NCI-H82 treated with DMSO at 0.1 percent for 48 hours (cell line): Measurements from ENCODE around the gene TMEM161B.
A peak's percentile ranks its signal among the peaks of the same experiment; 100 is the strongest.
"Not testable (repeated sequence)": the region's sequence is repeated elsewhere in the genome, so short reads cannot be mapped to it uniquely, and the experiment has no call there.

ENCODE experiments used
- DNase-seq: peaks from one replicate; lab custom pipeline; 2025; ENCODE audit not compliant: unreplicated experiment; lab: John Stamatoyannopoulos, UW

The TMEM161B gene

GRCh38 chr5:88268385-88269184 lies at the start of gene TMEM161B:
Gene TMEM161B, minus strand, starts transcription at chr5:88268845. Its CDS starts 122 bp downstream, at chr5:88268723.
- DNase-seq = peak; percentile 74

DNA sequence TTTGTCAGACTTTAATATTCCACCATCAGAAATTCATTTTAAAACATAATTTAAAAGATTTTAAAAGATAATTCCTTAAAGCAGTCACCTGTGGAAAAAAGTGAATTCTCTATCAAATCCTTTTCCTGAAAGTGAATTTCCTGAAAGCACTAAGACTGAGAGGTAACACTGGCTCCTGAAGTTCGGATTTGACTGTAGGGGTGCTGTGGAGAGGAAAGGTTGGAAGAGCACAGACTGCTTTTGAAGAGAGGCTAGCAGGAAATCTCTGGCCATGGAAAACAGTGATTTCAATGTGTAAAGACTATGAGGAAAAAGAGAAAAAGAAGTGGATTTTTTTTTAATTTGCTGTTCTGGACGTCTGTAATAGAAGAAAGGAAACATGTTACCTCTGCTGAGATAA lies 35.7 kb upstream of the TMEM161B start:
- DNase-seq = no peak

DNA sequence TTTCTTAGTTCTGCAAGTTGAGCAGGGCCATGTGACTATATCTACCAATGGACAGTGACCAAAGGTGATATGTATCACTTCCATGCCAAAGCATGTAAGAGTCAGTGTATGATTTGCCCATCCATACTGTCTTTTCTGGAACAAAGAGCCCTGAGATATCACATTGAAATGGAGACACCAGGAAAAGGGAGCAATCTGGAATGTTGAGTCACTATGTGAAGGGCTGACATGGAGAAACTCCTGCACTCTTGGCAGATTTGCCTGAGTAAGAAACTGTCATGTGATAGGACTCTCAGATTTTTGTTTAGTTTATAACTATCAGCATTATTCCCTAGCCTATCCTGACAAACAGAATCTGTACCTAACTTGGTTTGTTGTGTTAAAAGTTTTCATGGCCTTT lies 29.8 kb upstream of the TMEM161B start:
- no peak for DNase-seq

- DNase-seq = no peak
These were observed 22.2 kb upstream of the TMEM161B start for GRCh38 chr5:88290801-88291200.

- DNase-seq = no peak
These were observed 20.0 kb upstream of the TMEM161B start for GRCh38 chr5:88288528-88289197.

DNA sequence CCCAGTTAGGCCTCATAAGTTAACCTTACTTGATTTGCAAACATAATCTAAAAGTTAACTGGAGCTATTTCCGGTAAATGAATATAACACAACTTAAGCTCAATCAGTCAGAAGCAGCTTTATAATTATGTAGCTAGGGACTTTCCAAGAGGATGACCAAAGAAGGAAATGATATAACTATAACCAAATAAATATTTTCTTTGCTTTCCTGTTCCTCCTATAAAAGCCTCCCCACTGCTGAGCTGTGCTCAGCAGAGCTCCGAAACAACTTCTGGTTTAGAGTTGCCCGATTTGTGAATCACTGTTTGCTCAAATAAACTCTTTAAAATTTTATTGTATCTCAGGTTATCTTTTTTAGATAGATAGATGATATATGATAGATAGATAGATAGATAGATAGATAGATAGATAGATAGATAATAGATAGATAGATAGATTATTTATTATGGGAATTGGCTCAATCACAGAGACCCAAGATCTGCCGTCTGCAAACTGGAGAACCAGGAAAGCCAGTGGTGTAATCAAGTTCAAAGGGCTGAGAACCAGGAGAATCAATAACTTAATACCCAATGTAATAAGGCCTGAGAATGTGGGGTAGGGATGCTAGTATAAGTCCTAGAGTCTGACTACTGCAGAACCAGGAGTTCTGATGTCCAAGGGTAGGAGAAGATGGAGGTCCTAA lies 19.3 kb upstream of the TMEM161B start:
- DNase-seq = no peak

GRCh38 chr5:88287302-88287701 lies 18.7 kb upstream of the TMEM161B start:
- DNase-seq = no peak

DNA sequence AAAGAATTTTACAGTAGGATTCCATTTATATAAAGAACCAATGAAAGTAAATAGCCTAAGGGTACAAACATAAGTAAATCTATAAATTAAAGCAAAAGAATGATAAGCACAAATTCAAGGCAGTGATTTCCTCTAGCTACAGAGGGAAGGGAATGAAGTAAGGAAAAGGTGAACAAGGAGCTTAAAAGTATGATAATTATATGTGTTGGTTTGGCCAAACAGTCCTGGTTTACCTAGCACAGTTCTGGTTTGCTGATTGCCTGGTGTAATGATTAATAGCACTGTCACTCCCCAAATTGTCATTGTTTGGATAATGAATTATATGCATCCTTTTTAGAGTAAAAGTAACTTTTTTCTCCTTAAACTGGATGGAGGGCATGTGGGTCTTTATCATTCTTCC lies 15.0 kb upstream of the TMEM161B start:
- DNase-seq = no peak

DNA sequence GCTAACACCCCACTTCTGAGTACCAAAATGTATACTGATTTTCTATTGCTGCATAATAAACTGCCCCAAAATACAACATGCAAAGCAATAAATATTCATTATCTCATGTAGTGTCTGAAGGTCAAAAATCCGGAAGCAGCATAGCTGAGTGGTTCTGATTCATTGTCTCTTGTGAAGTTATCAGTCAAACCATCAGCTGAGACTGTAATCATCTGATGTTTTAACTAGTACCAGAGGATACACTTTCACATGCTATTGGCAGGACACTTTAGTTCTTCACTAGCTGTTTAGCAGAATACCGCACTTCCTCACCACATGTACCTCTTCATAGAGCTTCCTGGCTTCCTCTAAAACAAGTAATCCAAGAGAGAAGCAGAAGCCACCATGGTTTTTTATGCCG lies 12.7 kb upstream of the TMEM161B start:
- no peak for DNase-seq

DNA sequence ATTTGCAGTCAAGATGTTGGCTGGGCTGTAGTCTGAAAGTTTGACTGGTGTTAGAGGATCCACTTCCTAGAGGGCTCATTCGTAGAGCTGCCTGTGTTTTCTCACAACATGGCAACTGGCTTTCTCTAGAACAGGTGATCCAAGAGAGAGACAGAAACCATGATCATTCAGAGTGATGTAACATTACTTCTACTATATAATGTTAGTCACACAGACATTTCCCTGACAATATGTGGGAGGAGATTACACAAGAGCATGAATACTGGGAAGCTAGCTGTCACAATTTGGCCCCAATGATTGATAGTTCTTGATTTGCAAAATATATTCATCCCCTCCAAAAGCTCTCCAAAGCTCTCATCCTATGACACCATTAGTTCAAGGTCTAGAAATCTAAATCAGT lies 10.9 kb upstream of the TMEM161B start:
- DNase-seq = no peak

DNA sequence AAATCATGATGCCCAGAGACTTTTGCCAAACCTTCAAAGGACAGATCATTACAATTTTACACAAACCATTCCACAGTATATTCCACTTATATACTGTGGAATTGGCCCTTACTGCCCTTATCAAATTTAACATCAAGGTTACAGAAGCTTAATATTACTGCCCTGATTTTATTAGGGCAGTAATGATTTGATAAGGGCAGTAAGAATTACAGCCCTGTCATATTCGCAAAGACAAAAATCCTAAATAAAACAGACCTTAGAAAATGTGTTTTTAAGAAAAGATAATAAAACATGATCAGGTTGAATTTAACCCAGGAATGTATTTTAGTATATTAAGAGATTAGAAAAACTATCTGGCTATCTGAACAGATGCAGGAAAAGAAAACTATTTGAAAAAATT lies 7.7 kb upstream of the TMEM161B start:
- no peak for DNase-seq

DNA sequence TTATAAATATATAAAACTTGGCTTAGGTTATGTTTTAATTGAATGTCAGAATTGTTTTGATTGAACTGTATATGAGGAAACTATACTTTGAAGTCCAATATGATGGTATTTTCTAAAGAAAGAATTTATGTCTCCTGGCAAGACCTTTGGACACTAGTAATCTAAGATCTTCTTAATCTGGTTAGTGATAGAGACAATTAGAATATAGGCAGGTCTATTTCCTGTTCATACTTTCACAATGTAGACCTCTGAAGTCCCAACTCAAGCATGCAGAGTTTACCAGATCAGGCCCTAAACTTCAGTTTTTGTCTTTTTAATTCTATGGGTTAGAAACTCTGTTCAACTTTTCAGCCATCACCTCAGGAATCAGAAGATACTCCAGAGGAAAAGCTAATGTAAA lies 6.9 kb upstream of the TMEM161B start:
- no peak for DNase-seq

GRCh38 chr5:88269222-88269771 lies 652 bp upstream of the TMEM161B start:
- no peak for DNase-seq

GRCh38 chr5:88264565-88264964 lies 4.1 kb downstream of the TMEM161B start:
- not testable (repeated sequence) for DNase-seq

GRCh38 chr5:88263349-88263748 lies 5.3 kb downstream of the TMEM161B start:
- DNase-seq = no peak

DNA sequence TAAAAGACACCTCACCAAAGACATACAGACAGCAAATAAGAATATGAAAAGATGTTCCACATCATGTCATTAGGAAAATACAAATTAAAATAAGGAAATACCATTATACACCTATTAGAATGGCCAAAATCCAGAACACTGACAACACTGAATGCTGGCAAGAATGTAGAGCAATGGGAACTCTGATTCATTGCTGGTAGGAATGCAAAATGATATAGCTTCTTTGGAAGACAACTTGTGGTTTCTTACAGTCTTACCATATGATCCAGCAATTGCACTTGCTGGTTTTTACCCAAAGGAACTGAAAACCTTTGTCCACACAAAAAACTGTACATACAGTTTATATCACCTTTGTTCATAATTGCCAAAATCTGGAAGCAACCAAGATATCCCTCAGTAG lies 6.5 kb downstream of the TMEM161B start:
- no peak for DNase-seq

DNA sequence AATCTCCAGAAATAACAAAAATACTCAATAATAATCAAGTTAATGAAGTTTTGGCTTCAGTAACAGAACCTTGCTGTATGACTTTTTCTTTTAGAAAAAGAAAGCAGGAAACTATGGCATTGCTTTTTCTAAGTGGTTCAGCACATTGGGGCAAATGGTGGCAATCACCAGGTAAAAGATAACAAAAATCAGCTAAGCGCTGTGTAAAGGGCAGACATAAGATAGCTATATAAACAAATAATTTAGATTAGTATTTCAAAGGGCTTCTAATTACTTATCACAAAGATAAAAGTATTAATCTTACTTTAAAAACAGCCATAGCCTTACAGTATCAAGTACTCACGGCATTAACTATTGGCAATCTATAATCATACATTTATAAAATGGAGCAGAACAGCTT lies 10.0 kb downstream of the TMEM161B start:
- DNase-seq = no peak

- peak; percentile 14 for DNase-seq
These were observed 11.8 kb downstream of the TMEM161B start for GRCh38 chr5:88256872-88257271.

- no peak for DNase-seq
These were observed 12.6 kb downstream of the TMEM161B start for GRCh38 chr5:88256037-88256436.

DNA sequence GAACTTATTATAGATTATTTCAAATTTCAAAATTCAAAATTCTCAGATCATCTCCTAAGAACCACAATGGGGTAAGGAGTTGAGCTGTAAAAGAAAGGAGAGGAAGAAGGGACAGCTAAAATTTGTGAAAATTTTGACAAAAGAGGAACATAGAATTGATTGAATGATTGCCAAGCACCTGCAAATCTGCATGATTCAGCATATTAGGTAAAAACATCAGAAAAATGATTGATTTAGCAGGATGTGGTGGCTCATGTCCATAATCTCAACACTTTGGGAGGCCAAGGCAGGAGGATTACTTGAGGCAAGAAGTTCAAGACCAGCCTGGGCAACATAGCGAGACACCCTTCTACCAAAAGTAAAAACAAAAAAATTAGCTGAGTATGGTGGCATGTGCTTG lies 14.3 kb downstream of the TMEM161B start:
- DNase-seq = no peak

- DNase-seq = no peak
These were observed 17.5 kb downstream of the TMEM161B start for GRCh38 chr5:88251048-88251711.
